ENCODE results near the gene RHCE.
"Not testable (repeated sequence)": the region's sequence is repeated elsewhere in the genome, so short reads cannot be mapped to it uniquely, and the experiment has no call there.

- TF ChIP-seq EZH2phosphoT487 (conservative IDR thresholded peaks at IDR 0.05; ENCODE audit: low read length), result not testable (repeated sequence)
- TF ChIP-seq, protein P1, sequence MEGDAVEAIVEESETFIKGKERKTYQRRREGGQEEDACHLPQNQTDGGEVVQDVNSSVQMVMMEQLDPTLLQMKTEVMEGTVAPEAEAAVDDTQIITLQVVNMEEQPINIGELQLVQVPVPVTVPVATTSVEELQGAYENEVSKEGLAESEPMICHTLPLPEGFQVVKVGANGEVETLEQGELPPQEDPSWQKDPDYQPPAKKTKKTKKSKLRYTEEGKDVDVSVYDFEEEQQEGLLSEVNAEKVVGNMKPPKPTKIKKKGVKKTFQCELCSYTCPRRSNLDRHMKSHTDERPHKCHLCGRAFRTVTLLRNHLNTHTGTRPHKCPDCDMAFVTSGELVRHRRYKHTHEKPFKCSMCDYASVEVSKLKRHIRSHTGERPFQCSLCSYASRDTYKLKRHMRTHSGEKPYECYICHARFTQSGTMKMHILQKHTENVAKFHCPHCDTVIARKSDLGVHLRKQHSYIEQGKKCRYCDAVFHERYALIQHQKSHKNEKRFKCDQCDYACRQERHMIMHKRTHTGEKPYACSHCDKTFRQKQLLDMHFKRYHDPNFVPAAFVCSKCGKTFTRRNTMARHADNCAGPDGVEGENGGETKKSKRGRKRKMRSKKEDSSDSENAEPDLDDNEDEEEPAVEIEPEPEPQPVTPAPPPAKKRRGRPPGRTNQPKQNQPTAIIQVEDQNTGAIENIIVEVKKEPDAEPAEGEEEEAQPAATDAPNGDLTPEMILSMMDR (IDR thresholded peaks at IDR 0.05; ENCODE audit: insufficient read depth, low read length, poor library complexity, severe bottlenecking), result not testable (repeated sequence)
Measured at GRCh38 chr1:25328791-25329185, 91.8 kb downstream of the RHCE start.
